HG03558 (cell line): Measurements from ENCODE around the gene DDX4.
"Not testable (repeated sequence)": the region's sequence is repeated elsewhere in the genome, so short reads cannot be mapped to it uniquely, and the experiment has no call there.

Experiments
- ATAC-seq: cut with Tn5 transposase; IDR thresholded peaks from one replicate; pipeline ENCODE4 v1.9.1; 2021; ENCODE audit warnings: moderate number of reproducible peaks; ENCODE audit not compliant: unreplicated experiment; ENCODE audit errors: extremely low read depth

The DDX4 gene

DNA sequence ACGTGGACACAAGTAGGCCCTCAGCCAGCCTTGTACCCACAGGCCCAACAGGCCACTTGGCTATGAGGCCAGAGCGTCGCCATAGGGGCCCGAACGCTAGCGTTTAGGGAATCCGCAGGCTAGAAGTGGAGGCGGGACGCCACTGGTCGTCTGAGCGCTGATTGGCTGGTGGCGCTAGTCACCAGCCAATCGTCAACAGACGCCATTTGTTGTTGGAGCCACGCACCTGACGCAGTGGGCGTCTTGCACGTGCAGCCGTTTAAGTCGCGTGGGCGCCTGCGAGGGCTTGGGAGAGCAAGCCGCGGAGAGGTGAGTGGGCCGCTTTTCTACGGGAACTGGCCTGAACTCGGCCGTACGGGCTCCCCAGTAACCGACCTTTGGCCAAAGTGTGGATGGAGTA is at the start of gene DDX4:
Gene DDX4, plus strand, starts transcription at position 269 of the 400 bp plus-strand sequence. CDS start 903 bp downstream, outside the sequence.
- ATAC-seq, result no peak

DNA sequence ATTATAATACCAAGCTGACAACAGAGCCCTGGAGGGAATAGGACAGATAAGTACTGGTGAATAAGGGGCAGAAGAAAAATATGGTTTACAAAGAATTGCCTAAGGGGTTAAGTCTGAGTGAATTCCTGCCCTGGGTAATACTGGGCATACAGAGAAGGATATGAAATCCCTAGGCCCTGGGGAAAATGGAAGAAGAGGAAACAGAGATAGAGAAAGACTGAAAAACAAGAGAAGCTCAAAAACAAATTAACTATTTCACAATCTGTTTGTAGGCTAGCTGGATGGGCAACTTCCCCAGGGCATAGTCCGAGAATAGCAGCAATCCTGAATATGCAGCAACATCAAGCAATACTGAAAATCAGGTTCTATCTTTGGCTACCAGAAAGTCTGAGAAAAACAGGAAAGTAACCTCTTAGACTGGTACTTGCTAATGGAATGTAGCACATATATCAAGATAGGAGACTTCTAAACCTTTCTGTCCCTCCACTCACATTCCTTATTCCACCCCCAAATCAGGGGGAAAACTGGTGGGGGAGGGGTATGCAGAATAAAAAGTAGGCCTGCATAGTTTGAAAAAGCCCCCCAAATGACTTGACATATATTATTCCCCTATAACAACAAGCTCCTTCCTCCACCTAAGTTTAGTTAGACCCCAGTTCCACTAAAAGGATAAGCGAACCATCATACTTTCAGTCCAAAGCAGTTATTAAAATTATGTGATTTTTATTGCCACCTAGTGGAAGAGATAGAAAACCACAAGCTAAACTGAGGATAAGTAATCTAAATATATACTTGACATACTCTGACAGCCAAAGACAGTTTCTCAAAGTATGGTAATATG is 46.4 kb upstream of the DDX4 start:
- ATAC-seq, result no peak

DNA sequence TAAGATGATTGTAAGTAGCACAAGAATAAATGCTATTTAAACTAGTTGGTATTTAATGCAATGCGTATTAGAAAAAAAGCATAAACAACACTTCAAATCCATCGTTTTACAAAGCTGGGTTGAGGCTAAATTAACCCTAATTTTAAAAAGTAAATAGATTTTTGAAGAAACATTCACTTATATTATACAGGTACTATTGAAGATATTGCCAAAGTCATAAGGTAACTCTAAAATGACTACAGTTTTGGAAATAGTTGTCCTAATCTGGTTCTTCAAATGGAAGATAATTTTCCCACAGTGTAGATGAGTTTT is 45.8 kb upstream of the DDX4 start:
- ATAC-seq, result no peak

DNA sequence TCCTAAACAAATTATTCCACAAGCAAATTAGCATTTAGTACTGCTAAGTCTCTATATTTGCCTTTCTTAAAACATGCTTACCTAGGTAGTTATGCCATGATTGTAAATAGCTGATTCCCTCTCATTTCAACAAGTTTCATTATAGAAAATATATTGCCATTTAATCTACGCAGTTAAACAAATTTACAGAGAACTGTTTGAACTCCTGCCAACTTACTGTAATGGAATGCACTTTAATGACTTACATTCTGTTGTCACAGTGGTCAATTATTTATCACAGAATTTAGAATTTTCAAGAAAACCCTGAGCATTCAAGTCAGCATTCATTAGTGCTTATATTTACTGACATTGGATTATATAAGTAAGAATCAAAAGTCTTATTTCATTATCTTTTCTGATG is 45.4 kb upstream of the DDX4 start:
- ATAC-seq, result no peak

DNA sequence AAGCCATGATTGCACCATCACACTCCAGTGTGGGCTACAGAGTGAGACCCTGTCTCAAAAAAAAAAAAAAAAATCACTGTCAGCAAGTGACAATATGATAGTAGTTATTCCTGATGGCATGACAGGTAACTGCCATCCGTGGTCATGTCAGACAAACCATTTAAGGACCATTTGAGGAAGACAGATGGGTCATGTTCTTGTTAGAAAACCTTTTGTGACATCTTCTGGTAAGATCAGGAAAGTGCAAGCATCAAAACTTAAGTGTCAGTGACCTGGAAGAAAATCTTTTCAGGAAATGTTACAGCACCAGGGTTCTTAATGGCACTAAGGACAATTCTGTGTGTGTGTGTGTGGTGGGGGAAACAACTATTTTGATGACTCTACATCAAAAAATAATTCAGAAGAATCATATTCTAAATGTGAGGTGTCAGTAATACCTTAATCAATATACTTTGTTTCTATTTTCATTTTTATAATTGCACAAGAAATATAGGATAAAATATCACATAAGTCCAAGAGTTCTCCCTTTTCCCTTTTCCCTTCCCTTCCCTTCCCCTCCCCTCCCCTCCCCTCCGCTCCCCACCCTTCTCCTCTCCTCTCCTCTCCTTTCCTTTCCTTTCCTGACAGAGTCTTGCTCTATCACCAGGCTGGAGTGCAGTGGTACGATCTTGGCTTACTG is 43.6 kb upstream of the DDX4 start:
- ATAC-seq, result no peak

DNA sequence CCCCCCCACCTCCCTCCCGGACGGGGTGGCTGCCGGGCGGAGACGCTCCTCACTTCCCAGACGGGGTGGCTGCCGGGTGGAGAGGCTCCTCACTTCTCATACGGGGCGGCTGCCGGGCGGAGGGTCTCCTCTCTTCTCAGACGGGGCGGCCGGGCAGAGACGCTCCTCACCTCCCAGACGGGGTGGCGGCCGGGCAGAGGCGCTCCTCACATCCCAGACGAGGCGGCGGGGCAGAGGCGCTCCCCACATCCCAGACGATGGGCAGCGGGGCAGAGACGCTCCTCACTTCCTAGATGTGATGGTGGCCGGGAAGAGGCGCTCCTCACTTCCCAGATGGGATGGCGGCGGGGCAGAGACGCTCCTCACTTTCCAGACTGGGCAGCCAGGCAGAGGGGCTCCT is 41.2 kb upstream of the DDX4 start:
- not testable (repeated sequence) for ATAC-seq

DNA sequence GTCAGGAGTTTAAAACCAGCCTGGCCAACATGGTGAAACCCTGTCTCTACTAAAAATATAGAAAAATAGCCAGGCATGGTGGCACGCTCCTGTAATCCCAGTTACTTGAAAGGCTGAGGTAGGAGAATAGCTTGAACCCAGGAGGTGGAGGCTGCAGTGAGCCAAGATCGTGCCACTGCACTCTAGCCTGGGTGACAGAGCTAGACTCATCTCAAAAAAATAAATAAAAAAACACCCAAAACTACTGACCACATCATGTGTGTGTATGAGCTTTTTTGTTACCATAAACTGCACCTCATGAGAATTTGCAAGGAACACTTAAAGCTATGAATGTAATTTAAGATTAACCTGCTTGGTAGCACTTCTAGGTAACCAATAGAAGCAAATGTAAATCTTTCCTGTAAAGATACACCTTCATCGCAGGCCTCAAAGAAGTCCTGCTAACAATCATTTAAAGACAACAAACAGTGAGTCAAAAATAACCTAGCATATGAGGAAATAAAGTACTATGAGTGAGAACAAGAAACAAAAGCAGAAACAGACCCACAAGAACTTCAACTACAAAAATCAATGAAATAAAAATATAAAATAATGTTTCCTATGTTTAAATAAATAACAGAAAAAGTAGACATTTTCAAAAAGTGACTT is 38.7 kb upstream of the DDX4 start:
- peak; percentile 56 for ATAC-seq

DNA sequence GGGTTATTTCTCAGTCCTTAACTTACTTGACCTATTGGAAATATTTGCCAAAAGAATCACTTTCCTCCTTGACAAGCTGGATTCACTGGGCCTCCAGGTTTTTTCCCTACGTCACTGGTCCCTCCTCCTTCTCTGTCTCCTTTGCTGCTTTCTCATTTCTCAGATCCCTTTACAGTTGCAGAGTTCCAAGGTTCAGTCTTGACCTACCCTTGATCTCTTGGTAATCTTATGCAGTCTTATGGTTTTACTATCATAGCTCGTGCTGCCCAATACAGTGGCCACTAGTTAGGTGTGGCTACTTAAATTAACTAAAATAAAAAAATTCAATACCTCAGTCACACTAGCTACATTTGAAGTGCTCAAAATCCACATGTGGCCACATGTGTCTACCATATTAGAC is 37.1 kb upstream of the DDX4 start:
- no peak for ATAC-seq

DNA sequence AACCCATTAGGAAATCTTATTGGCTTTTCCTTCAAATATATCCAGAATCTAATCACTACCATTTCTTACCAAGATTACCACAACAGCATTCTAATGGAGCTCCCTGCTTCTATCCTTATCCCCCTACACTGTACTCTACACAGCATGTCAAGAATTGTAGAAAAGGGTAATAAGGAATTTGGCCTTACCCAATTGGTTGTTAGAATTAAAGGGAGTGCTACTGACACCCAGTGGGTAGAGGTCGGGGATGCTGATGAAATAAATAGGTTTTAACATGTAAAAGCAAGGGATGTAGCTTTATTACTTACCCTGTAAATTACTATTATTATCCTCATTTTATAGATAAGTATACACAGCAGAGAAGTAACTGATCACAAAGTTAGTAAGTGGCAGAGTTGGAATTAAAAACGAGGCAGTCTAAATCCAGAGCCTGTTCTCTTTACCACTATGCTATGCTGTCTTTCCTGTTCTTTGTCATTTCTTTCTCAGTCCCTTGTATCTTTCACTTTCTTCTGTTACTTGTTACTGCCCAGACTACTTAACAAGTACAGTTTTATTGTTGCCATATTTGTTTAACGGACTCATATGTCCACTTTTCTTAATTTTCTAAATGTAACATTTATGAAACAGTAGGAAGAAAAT is 36.3 kb upstream of the DDX4 start:
- ATAC-seq, result no peak

DNA sequence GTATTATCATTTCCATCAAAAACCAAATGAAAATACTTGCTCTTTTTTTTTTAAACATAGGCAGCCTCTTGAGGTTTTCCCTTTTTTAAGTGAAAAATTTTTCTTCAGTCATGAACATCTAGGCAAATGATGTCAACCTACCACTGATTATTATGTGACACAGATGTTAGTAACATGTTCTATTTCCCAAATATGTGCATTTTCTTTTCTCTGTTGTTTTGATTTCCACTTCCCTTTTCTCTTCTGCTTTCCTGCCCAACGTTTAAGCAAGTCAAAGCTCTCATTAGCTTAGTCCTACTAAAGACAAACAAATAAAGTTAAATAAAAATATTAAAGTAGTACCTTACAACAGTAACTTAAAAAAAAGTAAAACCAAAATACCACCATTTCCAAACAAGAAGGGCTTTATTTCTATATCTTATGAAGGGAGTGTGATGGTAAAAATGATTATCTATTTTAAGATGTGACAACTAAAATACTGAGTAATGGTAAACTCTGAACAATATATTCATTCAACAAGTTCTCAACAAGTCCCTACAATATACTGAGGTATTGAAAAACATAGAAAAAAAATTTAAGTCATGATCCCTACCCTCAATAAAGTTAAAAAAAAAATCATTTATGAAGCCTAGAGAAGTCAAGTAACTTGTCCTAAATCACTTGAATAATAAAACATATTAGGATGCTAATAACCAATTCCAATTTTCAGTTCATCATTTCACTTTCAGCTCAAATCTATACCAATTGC is 35.1 kb upstream of the DDX4 start:
- no peak for ATAC-seq

DNA sequence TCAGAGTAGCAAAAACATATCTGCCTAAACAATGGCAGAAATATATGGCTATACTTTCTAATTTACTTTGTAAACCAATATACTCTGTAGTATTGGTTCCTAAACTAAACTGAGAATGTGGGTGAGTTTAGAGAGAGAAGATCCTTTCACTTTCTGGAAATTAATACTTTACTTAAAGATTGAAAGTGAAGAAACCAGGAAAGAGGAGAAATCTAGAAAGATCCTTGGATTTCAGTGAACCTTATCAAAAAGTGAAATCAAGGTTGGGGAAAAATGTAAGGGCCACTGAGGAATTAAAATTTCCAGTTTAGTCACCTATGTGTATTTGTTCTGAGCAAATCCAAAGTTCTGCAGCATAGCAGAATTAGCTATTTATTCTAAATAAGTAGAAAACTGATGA is 31.6 kb upstream of the DDX4 start:
- ATAC-seq, result no peak

DNA sequence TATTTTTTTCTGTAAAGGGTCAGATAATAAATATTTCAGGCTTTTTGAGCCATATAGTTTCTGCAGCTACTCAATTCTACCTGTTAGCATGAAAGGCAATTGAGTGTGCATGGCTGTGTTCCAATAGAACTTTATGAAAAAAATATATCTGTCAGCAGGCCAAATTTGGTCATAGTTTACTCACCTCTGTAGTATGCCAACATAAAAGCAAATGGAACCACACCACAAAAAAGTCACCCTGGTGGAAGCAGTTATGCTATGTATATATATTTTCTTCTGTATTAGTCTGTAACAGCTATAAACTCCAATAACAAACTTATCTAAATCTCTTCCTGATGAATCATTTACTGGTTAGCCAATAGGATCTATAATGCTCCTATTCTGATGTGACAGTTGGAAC is 29.1 kb upstream of the DDX4 start:
- ATAC-seq, result no peak

DNA sequence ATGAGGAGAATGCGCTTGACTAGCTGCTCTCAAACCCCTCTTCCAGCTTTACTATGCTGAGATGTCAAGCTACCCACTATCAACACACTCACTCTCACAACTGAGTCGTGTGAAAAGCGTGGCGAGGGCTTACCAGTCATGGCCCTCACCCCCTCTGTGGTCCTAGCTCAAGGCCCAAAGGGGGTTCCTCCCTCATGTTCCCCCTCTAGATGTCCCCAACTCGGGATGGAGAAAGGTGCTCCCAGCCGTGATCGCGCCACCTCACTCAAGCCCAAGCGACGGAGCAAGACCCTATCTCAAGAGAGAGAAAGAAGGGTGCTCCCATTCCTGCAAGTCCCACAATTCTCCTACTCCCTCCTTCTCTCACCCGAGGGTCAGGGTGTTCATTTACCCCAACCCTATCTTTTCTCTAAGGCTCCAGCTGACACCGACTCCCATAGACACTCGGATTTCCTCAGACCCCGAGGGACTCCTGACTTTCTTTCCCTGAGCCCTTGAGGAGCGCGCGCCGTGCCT is 26.3 kb upstream of the DDX4 start:
- ATAC-seq, result no peak

DNA sequence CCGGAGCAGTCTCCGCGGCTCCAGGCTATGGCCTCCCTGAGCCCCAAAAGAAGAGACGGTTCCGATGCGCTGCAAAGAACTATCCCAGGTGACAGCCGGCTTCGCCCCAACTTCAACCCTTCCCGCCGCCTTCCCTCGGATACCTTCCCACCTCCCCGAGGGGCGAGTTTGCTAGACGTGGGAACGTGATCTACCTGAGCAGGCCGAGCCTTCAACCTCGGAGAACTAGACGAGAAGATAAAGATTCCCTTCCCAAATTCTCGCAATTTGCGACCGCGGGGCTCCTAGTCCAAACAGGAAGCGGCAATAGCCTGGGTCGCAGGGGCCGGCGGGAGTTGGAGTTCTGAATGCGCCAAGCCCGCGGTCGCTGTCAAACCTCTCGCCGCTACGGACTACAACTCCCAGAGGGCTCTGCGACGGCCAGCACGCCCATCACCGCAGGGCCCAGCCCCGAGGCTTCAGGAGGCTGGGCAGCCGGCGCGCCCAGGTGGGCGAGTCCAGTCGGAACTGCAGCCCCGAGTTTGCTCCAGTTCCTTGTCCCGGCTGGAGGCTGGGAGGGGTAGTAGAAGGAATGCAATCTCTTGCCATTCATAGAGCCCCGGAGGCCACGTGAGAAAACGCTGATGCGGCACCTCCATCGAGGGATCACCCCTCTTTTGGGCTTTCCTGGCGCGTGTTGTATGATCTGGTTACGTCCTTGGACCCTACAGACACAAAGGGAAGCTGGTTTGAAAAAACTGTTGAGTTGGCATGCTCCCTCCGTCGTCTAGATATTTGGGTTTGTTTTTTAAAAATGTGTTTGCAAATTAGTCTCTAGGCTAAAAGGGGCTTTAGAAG is 25.6 kb upstream of the DDX4 start, which contains the start of gene SLC38A9:
Gene SLC38A9, minus strand, starts transcription at position 302 of the 837 bp plus-strand sequence. CDS start 14,366 bp downstream, outside the sequence.
- ATAC-seq, result peak; percentile 98

DNA sequence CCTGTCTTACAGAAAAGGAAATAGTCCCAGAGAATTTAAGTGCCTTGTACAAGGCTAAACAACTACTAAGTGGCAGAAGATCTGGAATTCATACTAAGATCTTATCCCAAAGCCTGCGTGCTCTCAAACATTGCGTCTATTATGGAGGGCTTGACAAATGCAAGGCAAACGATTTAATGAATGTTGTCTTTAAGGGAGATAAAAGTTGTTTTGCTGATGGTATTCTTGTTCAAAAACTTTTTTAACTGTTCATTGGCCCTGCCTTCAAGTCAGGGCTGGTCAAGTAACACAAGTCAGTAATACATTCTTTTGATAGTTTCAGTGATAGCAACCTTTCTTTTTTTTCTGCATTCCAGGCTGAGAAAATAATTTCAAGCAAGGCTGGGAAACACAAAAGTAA is 24.0 kb upstream of the DDX4 start:
- no peak for ATAC-seq

DNA sequence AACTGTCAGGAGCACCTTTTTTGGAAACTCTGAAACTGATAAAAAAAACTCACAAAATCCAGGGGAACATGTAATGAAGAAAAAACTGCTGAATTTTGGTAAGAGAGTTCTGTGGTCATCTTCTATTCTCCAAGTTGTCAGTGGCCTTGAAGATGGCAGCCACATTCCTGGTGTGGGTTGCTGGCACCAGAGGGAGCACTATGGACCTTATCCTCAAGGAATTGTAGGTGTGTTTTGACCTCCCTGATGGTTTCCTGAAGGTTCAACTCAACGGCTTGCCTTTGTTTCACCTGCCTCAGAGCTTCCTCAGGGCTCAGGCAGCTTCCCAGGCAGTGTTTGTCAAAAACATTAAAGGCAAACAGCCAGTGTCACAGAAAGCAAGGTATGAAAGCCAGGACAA is 23.5 kb upstream of the DDX4 start:
- no peak for ATAC-seq

DNA sequence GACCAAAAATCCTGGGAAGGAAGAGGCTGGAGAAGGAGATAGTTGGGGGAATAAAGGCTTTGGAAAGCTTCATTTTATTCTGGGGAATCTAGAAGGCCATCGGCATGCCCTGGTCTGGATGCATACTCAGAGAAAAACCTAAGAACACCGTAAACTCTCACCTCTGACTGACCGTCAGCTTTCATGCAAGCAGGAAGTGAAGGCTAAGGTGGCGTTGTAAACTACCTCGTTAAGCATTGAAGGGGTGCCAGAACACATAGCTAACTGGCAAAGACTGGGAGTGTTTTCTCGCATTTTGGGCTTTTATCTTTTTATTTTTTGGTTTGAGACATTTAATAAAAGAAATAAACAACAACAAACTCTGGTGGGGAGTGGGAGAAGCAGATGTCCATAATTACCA is 23.1 kb upstream of the DDX4 start:
- ATAC-seq, result no peak

DNA sequence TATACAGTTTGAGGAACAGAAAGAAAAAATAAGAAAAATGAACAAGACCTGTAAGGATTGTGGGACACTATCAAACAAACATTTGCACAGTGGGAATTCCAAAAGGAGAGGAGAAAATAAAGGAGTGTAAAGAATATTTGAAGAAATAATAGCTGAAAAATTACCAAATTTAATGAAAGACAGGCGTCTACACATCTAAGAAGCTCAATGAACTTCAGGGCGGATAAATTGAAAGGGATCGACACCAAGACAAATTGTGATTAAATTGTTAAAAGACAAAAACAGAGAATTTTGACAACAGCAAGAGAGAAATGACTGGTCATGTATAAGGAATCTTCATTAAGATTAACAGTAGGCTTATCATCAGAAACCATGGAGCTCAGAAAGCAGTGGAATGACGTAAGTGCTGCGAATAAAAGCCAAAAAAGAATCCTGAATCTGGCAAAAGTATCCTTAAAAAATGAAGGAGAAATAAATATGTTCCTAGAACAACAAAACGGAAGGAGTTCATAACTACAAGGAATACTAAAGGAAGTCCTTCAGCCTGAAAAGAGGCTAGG is 22.3 kb upstream of the DDX4 start:
- ATAC-seq, result no peak

DNA sequence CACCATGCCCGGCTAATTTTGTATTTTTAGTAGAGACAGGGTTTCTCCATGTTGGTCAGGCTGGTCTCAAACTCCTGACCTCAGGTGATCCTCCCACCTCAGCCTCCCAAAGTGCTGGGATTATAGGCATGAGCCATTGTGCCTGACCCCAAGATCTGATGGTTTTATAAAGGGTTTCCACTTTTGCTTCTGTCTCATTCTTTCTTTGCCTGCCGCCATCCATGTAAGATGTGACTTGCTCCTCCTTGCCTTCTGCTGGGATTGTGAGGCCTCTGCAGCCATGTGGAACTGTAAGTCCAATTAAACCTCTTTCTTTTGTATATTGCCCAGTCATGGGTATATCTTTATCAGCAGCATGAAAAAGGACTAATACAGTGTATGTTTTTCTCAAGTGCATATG is 18.8 kb upstream of the DDX4 start:
- not testable (repeated sequence) for ATAC-seq
